Stromal cell of bone marrow (primary cell): Measurements from ENCODE around the gene NCS1.

Source experiments
- DNase-seq: peaks from one replicate; pipeline ENCODE4 v3.0.0-alpha.2; 2012; ENCODE audit warnings: low read depth

Gene NCS1

GRCh38 chr9:130177898-130178805 lies 5.9 kb downstream of the NCS1 start:
- no peak for DNase-seq

GRCh38 chr9:130179331-130179907 lies 7.2 kb downstream of the NCS1 start:
- no peak for DNase-seq

- no peak for DNase-seq
Observed at GRCh38 chr9:130180516-130180915, 8.3 kb downstream of the NCS1 start.

DNA sequence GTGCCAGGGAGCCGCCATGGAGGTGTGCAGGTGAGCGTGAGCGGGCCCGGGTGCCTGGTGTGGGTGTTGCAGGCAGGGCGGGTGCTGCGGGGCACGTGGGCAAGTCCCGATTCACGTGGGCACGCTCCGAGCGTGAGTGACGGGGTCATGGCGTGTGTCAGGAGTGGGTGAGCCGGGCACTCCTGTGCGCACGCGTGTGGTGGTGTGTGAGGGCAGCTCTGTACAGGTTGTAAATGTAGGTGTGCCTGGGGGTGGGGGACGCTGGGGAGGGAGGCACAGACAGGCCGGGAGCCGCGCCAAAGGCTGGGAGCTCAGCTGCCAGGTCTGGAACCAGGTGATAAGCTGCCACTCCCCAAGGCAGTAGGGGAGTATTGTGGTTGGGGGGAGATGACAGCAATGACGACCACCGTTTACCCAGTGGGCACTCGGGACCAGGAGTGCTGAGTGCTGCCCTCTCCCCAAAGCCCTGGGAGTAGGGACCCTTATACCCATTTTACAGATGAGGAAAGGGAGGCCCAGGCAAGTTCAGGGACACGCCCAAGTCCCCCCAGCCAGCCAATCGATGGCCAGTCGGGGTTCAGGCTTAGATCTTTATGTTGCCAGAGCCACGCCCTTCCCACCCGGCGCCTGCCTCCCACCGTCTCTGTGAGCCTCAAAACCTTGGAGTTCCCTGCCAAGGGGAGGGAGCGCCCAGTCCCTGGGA lies 9.6 kb downstream of the NCS1 start:
- DNase-seq: no peak

- no peak for DNase-seq
Observed at GRCh38 chr9:130182381-130182909, 10.2 kb downstream of the NCS1 start.

DNA sequence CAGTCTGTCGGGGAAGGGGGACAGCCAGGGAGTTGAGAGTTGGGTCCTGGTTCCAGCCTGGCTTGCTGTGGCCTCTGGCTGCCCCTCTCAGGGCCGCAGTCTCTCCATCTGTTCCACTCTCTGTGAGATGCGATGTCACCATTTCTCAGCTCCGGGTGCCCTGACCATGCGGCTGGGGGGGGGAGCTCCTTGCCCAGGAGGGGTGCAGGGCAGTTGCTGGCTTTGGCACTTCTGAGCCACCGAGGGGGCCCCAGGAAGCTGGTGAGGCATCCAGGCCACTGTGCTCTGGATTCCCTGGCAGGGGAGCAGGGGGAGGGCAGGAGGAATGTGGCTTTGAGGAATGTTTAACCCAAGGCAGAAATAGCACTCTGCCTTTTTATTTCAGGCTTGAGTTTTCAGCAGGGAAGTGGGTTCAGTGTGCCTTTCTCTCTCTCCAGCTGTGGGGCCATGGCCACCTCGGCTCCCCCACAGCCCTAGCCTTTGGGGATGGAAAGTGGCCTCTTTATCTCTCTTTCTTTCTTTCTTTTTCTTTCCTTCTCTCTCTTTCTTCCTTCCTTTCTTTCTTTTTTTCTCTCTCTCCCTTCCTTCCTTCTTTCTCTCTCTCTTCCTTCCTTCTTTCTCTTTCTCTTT lies 11.0 kb downstream of the NCS1 start:
- DNase-seq: peak; percentile 48

- DNase-seq: no peak
Observed at GRCh38 chr9:130185017-130185416, 12.8 kb downstream of the NCS1 start.

DNA sequence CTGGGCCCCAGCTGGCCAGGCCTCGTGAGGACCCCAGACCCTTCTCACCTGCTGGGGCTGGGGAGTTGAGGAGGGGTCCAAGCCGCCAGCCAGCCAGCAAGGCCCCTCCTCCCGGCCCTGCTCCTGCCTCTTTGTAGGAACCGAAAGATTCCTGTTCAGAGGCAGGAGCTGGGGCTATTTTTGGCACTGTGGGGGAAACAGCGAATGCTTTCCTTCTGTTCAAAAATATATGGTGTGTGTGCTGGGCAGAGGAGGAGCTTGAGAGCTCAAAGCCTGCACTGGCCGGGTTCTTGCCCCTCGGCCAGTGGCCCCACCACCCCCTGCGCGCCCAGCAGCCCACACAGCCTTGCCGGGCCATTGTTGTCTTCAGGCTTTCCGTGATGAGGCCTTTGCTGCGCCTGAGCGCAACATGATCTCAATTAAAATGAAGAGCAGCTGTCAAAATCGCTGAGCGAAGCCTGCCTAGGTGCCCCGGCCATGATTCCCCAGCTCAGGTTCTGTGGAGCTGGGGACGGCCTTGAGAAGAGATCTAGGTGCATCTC lies 13.4 kb downstream of the NCS1 start:
- no peak for DNase-seq

- DNase-seq: no peak
Observed at GRCh38 chr9:130186051-130186450, 13.8 kb downstream of the NCS1 start.

DNA sequence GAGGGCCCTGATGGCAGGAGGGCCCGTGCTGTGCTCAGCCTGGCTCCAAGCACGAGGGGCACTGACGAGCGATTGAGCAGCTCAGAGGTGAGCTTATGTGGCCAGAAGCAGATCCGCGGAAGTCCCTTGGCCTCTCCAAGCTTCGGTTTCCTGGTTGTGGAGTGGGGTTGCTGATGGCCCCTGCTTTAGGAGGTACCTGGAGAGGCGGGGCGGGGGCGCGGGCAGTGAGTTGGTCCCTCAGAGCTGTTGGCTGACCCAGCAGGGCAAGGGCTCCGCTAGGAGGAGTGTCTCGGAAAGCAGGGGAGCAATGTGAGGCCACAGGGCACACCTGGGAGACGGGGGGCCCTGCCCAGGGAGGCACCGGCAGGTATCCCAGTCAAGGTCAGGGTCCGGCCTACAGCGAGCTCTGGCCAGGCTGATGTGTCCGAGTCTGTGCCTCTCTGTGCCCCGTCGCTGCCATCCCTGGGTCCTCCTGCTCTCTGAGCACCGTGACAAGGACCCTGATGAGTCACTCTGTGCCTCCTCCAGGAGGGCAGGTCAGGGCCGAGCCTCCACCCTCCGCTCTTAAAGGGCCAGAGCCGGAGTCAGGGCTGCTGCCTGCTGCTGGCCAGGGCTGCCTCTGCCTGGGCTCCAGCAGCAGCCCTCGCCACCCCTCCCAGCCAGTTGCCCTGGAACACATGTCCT lies 14.8 kb downstream of the NCS1 start:
- no peak for DNase-seq

DNA sequence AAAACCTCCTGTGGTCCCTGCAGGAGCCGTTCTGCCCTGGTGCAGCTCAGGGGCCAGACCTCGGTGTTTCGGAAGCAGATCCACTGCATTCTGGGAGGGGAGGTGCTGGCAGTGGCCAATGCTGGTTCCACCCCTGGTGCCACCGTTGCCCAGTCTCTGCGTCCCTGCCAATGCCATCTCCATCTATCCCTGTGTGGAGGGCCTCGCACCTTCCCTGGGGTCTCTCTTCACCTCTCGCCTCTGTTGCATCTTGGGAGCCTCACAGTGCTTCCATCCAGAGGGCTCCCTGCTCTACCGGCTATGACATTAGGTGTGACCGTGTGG lies 15.3 kb downstream of the NCS1 start:
- DNase-seq: no peak

- no peak for DNase-seq
Observed at GRCh38 chr9:130188860-130189481, 16.8 kb downstream of the NCS1 start.

GRCh38 chr9:130189840-130190239 lies 17.6 kb downstream of the NCS1 start:
- DNase-seq: peak; percentile 53

DNA sequence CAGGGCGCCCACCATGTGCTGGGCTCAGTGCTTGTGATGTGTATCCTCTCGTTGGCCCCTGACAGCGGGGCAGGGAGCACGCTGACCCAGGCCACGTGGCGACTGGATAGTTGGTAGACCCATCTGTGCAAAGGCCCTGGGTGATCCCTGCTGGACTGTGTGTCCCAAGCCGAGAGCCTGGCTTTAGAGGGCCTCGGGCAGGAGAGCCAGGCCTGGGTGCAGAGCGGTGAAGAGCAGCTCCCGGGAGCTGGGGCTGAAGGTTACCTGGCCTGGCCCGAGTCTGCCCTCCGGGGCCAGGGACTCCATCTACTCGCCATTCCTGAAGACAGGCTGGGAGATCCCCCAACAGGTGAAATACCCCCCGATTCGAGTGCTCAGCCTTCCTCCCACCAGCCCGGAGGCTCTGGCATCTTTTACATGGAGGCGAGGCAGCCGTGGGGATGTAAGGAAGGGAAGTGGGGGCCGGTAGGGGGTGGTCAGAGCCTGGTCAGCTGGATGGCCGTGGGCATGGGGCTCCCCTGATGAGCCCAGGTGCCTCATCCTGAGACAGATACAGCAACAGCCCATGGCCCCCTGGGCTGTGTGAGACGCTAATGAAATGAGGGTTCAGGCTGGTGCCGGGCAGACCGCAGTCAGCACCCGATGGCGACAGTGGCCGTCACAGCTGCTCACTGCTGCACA lies 19.0 kb downstream of the NCS1 start:
- DNase-seq: no peak

DNA sequence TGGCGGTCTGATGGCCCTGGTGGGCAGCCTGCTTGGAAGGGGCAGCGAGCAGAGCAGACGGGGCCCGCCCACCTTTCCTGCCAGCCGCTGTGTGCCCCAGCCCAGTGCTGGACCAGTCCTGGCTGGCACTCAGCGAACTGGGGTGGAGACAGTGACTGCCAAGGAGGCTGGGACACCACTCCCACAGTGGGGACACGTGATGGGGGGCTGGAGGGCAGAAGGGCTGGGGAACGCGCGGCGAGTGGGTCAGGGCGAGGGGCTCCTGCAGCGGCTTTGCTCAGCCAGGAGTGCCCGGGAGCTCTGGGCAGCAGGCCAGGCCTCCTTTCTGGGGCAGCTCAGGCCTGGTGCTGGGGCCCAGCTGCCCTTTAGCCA lies 19.5 kb downstream of the NCS1 start:
- DNase-seq: no peak

DNA sequence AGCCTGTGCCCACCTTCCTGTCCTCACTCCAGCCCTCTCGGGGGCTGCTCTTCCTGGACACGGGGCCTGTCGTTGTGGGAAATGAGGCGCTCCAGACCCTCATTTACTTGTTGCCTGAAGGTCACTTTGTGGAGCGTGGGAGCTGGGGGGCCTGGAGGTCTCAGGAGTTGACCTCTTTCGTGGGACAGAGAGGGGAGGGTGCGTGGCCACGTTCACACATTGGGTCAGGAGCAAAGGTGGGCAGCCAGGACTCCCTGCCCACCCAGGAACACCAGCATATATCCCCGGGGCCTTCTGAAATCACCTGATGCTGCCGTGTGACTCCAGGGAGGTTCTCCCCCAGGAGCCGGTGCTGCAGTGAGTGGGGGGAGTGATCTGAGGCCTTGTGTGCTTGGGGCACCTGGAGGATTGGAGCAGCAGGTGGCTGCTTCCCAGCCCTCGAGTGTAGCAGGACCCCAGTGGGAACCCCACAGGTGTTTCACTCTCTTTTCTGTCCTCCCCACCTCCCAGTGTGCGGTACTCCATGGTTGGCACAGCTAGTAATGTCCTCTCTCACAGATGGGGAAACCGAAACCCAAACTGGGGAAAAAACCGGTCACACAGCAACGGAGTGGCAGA lies 20.3 kb downstream of the NCS1 start:
- no peak for DNase-seq

DNA sequence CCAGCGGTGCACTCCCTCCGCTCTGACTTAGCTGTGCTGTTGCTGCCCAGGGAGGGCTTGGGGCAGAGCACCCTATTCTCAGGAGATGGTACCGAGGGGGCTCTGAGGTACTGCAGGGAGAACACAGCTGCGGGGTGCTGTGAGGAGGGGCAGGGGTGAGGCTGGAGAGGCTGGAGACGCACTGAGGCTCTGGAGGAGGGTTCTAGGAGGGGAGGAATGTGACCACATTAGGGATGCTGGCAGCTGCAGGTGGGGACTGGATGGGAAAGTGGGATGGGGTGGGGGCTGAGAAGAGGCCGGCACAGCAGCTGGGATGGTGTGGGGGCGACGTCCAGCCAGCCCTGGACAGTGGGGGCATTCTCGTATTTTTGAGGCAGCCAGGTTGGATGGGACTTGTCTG lies 20.9 kb downstream of the NCS1 start:
- DNase-seq: no peak

DNA sequence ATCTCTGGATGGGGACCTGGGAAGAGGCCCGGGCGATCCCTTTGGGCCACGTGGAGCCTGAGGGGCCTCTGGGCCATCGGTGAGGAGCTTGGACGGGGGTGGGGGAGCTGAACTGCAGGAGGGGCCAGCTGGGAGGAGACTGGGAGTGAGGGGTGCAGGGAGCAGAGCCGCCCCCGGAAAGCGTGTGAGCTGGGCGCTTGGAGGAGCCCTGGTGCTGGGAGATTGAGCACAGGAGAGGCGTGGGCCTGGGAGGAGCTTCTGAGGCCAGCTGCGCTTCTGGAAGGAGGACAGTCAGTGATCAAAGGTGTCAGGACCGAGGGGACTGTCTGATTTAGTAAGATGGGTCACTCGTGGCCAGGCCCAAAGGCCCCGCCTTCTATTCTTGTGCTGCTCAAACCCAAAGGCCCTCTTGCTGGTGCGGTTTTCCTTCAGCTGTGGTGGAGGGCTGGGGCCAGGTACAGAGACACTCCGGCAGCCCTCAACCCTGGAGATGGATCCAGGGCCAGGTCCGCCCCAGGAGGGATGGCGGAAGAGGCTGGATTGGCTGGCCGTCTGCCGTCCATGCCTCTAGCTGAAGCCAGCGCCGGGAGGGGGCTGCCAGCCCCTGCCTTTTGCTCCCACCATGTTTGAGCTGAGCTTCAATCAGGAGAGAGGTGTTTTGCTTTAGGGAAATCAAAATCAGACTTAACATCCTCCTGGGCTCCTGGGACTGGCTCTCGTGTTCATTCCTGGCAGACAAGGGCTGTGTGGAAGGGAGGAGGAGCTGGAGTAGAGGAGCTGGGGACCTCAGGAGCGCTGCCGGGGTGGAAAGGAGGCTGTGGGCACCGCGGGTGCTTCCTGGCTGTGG lies 21.6 kb downstream of the NCS1 start:
- DNase-seq: no peak

- DNase-seq: no peak
Observed at GRCh38 chr9:130194378-130194932, 22.3 kb downstream of the NCS1 start.
